AG09309 (cell line): Measurements from ENCODE around the gene IGFBPL1.
"Not testable (repeated sequence)": the region's sequence is repeated elsewhere in the genome, so short reads cannot be mapped to it uniquely, and the experiment has no call there.

ENCODE experiments used
- DNase-seq: peaks from one replicate; pipeline ENCODE4 v3.0.0-alpha.2; 2010; ENCODE audit warnings: low read depth
- H3K4me3 ChIP-seq: 2 replicates; pipeline ENCODE4 v1.5.1; 2011; ENCODE audit warnings: mild to moderate bottlenecking, low read depth, low read length, moderate library complexity; ENCODE audit not compliant: control insufficient read depth
- TF ChIP-seq, protein P1 (sequence below): IDR thresholded peaks from 2 replicates; pipeline ENCODE4 v1.5.1; 2011; ENCODE audit warnings: mild to moderate bottlenecking, low read depth, low read length, inconsistent platforms; ENCODE audit not compliant: insufficient read depth, control insufficient read depth; ENCODE audit errors: missing control alignments

Gene IGFBPL1

GRCh38 chr9:38423973-38424843, at the start of gene IGFBPL1:
Gene IGFBPL1, minus strand, starts transcription at chr9:38424454. Its CDS starts 30 bp downstream, at chr9:38424424.
- no peak within 1 kb of the TSS for H3K4me3 ChIP-seq
- TF ChIP-seq, protein P1, sequence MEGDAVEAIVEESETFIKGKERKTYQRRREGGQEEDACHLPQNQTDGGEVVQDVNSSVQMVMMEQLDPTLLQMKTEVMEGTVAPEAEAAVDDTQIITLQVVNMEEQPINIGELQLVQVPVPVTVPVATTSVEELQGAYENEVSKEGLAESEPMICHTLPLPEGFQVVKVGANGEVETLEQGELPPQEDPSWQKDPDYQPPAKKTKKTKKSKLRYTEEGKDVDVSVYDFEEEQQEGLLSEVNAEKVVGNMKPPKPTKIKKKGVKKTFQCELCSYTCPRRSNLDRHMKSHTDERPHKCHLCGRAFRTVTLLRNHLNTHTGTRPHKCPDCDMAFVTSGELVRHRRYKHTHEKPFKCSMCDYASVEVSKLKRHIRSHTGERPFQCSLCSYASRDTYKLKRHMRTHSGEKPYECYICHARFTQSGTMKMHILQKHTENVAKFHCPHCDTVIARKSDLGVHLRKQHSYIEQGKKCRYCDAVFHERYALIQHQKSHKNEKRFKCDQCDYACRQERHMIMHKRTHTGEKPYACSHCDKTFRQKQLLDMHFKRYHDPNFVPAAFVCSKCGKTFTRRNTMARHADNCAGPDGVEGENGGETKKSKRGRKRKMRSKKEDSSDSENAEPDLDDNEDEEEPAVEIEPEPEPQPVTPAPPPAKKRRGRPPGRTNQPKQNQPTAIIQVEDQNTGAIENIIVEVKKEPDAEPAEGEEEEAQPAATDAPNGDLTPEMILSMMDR: no peak
- DNase-seq: no peak

- not testable (repeated sequence) for DNase-seq, H3K4me3 ChIP-seq
Measured at GRCh38 chr9:38472583-38473249, 48.5 kb upstream of the IGFBPL1 start.

GRCh38 chr9:38467404-38467803, 43.1 kb upstream of the IGFBPL1 start:
- no peak overlapping the region for H3K4me3 ChIP-seq
- no peak for DNase-seq
- TF ChIP-seq, protein P1: no peak

- no peak for DNase-seq
- TF ChIP-seq, protein P1: no peak
- no peak overlapping the region for H3K4me3 ChIP-seq
Measured at GRCh38 chr9:38453835-38454234, 29.6 kb upstream of the IGFBPL1 start.

DNA sequence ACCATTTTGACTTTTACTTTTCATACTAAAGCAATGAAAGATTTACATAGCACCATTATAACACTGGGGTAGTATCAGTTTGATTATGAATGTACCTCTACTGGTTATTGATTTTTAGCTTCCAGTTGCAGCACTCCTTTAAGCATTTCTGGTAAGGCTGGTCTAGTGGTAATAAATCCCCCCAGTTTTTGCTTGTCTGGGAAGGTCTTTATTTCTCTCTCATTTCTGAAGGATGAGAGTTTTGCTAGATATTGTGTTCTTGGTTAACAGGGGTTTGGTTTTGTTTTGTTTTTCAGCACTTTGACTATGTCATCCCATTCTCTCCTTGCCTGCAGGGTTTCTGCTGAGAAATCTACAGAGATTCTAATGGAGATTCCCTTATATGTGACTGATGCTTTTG, 26.9 kb upstream of the IGFBPL1 start:
- TF ChIP-seq, protein P1: no peak
- H3K4me3 ChIP-seq: no peak overlapping the region
- no peak for DNase-seq

- DNase-seq: no peak
- no peak overlapping the region for H3K4me3 ChIP-seq
- TF ChIP-seq, protein P1: no peak
Measured at GRCh38 chr9:38447703-38448102, 23.4 kb upstream of the IGFBPL1 start.
